ENCODE data around the gene CSRP3.
"Not testable (repeated sequence)": the region's sequence is repeated elsewhere in the genome, so short reads cannot be mapped to it uniquely, and the experiment has no call there.

Gene CSRP3

GRCh38 chr11:19185036-19185435 lies 16.7 kb downstream of the CSRP3 start:
- DNase-seq: no peak

- peak; percentile 16 for DNase-seq
Measured at GRCh38 chr11:19183646-19184045, 18.1 kb downstream of the CSRP3 start.

GRCh38 chr11:19181531-19182261 lies 20.1 kb downstream of the CSRP3 start:
- no peak for DNase-seq

- DNase-seq: no peak
Measured at GRCh38 chr11:19176629-19177186, 25.1 kb downstream of the CSRP3 start.

- DNase-seq: no peak
Measured at GRCh38 chr11:19173964-19174638, 27.7 kb downstream of the CSRP3 start.

GRCh38 chr11:19173004-19173689 lies 28.6 kb downstream of the CSRP3 start:
- DNase-seq: no peak

GRCh38 chr11:19168090-19168489 lies 33.7 kb downstream of the CSRP3 start:
- no peak for DNase-seq

- DNase-seq: no peak
Measured at GRCh38 chr11:19164881-19165280, 36.9 kb downstream of the CSRP3 start.

- DNase-seq: no peak
Measured at GRCh38 chr11:19164230-19164855, 37.4 kb downstream of the CSRP3 start.

- no peak for DNase-seq
Measured at GRCh38 chr11:19163617-19164016, 38.2 kb downstream of the CSRP3 start.

- no peak for DNase-seq
Measured at GRCh38 chr11:19162951-19163505, 38.8 kb downstream of the CSRP3 start.

- no peak for DNase-seq
Measured at GRCh38 chr11:19161651-19162050, 40.1 kb downstream of the CSRP3 start.

GRCh38 chr11:19160847-19161246 lies 40.9 kb downstream of the CSRP3 start:
- DNase-seq: peak; percentile 16

GRCh38 chr11:19156892-19157291 lies 44.9 kb downstream of the CSRP3 start:
- DNase-seq: no peak

GRCh38 chr11:19145319-19145718 lies 56.5 kb downstream of the CSRP3 start:
- DNase-seq: no peak

- DNase-seq: not testable (repeated sequence)
Measured at GRCh38 chr11:19136884-19137283, 64.9 kb downstream of the CSRP3 start.

GRCh38 chr11:19134004-19134403 lies 67.8 kb downstream of the CSRP3 start:
- no peak for DNase-seq
